GM19025 (cell line): Measurements from ENCODE around the gene SND1.

Experiments used
- ATAC-seq: cut with Tn5 transposase; IDR thresholded peaks from one replicate; pipeline ENCODE4 v1.9.1; 2021; ENCODE audit warnings: mild to moderate bottlenecking, low read depth, moderate library complexity; ENCODE audit not compliant: unreplicated experiment

Gene SND1

DNA sequence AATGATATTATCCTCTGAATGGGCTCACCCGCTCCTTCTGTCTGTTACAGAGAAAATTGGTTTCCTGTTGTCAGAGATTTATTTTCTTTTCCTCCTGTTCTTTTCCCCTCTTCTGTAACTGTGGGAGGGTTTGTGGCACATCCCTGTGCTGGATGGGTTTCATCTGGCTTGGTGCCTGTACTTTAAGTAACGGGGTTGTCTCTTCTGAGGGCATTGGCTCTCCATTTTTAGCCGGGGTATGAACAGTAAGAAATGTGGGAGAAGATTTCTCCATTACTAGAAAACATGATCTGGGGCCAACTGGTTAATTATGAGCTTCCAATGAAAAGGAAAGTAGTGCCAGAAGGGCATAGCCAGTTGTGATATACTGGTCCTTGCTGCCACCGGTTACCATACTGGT, 142.6 kb downstream of the SND1 start:
- ATAC-seq = no peak

DNA sequence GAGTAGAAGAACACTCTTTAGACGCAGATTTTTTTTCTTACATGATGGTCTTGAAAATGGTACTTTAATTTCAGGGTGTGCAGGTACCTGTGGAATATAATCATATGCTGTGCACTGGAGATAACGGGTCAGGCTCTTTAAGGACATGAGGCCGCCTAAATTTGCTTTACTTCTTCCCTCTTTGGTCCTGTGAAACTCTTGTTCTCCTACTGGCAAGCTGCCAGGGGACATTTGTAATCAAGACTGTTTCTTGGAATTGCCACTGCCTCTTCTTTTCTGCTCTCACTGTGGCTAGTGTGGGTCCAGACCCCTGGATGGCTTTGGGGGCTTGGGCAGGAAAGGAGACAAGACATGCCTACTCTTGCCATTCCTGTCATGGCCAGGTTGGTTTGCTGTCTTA, 146.0 kb downstream of the SND1 start:
- no peak for ATAC-seq

DNA sequence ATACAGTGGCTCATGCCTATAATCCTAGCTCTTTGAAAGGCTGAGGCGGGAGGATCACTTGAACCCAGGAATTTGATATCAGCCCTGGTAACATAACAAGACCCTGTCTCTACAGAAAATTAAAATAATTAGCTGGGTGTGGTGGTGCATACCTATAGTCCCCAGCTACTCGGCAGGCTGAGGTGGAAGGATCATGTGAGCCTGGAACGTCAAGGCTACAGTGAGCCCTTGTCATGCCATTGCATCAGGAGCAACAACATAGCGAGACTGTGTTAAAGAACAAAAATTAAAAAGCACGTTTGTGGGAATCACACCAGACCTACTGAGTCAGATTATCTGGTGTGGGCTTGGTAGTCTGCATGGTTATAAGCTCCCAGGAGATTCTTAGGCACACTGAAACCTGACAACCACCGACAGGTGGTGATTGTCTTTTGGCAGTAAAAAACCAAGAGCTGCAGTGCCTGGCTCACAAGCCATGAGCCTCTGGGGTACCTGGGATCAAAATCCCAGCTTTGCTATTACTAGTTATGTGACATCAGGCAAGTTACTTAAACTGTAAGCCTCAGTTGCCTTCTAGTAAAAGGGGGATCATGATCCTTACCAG, 146.9 kb downstream of the SND1 start:
- ATAC-seq = no peak

- no peak for ATAC-seq
Observed at GRCh38 chr7:127799535-127800305, 147.7 kb downstream of the SND1 start.

- no peak for ATAC-seq
Observed at GRCh38 chr7:127802845-127803244, 150.9 kb downstream of the SND1 start.

- ATAC-seq = no peak
Observed at GRCh38 chr7:127803626-127804025, 151.6 kb downstream of the SND1 start.

DNA sequence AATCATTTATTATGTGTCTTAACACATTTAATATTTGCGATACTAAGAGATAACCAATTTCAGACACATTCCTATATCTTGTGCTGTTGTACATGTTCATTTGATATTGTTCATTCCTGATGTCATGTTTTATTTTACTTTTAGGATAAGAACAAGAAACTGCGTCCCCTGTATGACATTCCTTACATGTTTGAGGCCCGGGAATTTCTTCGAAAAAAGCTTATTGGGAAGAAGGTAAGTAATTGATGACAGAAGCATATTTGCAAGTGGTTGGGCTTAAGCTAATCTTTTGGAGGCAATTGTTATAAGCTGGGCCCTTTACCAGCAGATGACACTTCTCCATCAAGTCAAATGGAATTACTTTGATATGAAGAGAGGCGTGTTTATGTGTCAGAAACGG, 155.3 kb downstream of the SND1 start:
- ATAC-seq = no peak

GRCh38 chr7:127807829-127808228, 155.8 kb downstream of the SND1 start:
- no peak for ATAC-seq

GRCh38 chr7:127809261-127809702, 157.3 kb downstream of the SND1 start:
- ATAC-seq = no peak

DNA sequence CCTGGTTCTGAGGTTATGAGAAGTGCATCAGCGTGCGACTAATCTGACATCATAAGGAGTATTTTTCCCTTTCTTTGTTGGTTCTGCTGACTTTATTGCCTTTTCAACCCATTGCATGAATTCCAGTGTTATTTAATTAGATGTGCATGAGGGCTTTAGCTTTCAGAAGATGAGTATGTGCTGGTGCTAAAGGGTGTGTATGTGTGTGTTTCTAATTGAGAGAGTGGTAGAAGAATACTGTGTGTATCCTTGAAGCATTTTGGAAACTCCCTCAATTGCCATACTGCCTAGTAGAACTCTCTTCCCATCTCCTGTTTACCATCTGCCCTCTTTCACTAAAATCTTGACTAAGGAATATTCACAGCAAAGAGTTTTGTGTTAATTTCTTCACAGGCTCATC, 158.1 kb downstream of the SND1 start:
- ATAC-seq = no peak

- no peak for ATAC-seq
Observed at GRCh38 chr7:127810696-127811660, 159.0 kb downstream of the SND1 start.

GRCh38 chr7:127812540-127812939, 160.5 kb downstream of the SND1 start:
- no peak for ATAC-seq

DNA sequence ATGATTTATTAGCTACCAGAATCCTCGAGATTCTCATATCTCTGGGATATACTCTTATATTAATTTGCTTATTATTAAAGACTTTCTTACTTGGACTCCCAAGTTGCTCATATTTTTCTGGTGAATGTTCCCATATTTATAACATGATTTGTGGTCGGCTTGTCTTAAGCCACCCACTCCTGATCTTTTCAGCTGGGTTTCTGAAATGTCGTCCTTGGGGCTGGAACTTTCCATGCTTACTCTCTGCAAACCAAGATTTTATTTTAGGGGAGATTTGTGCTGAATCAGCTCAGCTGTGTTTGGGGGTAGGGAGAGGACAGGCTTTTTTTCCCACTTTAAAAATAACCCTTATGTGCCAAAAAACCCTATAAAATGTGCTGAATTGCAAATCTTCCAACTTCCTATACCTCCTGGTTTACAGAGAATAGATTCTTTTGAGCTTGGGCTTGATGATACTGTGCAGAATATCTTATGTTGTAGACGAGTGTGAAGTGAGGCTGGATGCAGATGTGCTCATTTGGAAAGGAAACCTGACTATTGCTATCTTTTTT, 162.1 kb downstream of the SND1 start:
- ATAC-seq = no peak

GRCh38 chr7:127815631-127816145, 163.7 kb downstream of the SND1 start:
- no peak for ATAC-seq

DNA sequence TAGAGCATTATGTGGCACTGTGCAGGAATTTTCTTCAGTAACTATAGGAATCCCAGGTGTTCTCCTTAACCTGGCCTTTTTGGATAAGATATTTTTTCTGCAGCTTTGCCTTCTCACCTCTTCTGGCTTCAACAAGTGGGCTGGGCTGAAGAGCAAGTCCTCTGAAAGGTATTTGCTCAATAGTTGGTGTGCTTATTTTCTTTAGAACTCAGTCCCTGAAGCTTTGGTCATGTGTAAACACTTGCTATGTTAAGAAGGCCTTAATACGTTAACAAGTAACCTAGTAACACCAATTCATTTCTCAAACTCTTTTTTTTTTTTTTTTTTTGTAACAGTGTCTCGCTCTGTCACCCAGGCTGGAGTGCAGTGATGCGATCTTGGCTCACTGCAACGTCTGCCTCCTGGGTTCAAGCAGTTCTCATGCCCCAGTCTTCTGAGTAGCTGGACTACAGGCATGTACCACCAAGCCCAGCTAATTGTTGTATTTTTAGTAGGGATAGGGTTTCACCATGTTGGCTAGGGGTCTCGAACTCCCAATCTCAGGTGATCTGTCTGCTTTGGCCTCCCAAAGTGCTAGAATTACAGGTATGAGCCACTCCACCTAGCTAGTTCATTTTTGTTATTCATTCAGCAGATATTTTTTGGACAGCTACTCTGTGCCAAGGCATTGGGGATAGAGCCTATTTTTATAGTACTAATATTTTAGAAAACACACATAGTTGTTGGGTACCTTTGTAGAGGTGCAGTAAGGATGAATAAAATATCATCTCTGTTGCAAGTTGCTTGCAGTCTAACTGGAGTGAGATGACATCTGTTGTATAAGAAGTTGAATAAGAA, 164.6 kb downstream of the SND1 start:
- no peak for ATAC-seq

DNA sequence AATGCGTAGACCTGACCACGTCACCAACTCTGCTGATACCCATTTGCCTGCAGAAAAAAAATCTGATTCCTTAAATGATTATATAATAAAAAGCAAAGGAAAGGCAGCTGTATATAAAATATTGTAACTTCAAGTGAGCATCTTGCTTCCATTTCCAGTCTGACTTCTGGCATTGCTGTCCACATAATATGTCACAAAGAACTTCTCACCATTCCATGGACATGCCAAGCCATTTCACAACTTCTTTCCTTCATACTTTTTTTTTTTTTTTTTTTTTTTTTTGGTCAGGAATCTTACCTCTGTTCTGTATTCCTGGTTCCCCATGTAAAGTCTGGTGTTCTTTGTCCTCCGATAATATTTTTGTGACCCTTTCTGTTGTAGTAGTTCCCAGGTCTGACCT, 165.5 kb downstream of the SND1 start:
- ATAC-seq = no peak

DNA sequence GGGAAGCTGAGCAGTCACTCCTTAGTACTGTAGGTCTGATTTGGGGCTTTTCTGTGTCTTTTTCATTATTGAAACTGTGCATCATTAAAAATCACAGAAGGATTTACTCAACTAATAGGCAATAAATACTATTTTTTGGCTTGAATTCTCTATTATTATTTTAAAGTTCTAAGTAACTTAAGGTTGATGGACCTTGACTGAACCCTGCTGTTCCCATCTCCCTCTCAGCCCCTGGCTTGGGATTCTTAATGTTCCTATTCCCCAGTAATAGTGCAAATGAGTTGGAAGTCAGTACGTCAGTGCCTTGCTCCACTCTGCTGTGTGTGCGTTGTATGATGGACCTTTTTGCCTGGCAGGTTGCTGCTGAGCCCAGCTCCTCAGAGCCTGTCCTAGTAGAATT, 166.3 kb downstream of the SND1 start:
- ATAC-seq = no peak

GRCh38 chr7:127819975-127820731, 168.2 kb downstream of the SND1 start:
- ATAC-seq = no peak

GRCh38 chr7:127820732-127821085, 168.7 kb downstream of the SND1 start:
- ATAC-seq = no peak
